ENCODE results near the gene UBC.

The UBC gene

GRCh38 chr12:124929649-124930419 is 15.4 kb upstream of the UBC start:
- Histone ChIP-seq H3K36me3 (ENCODE audit: control insufficient read depth, low read length) (peaks cover 3% of the 10 kb centered on the region; the same call in 1 of the 2 replicates), H3F3A (ENCODE audit: control insufficient read depth, insufficient read depth) (peaks cover 3% of the 10 kb centered on the region), H3K79me2 (ENCODE audit: control insufficient read depth, low read length) (no peaks in the 10 kb centered on the region), H3K27me3 (ENCODE audit: control insufficient read depth, low read length) (no peaks in the 10 kb centered on the region), H3K4me3 (ENCODE audit: low read length) (no peak overlapping the region), H3K4me1 (ENCODE audit: control insufficient read depth, low read length) (peaks cover 21% of the 10 kb centered on the region), H3K9me2 (replicated peaks; ENCODE audit: control insufficient read depth, low read length) (no peaks in the 10 kb centered on the region), H3K4me2 (ENCODE audit: low read length) (no peak overlapping the region), H4K20me1 (ENCODE audit: control insufficient read depth, insufficient read depth, low read depth, low read length) (no peaks in the 10 kb centered on the region), H3K9me3 (ENCODE audit: control insufficient read depth, insufficient read depth, low read length) (no peaks in the 10 kb centered on the region), H3K27ac (ENCODE audit: low read depth, low read length) (no peak overlapping the region)
- TF ChIP-seq EZH2phosphoT487 (IDR thresholded peaks at IDR 0.05; ENCODE audit: borderline replicate concordance, low read length) (no peak), CTCF (IDR thresholded peaks at IDR 0.05; ENCODE audit: low read depth, low read length, poor library complexity, severe bottlenecking) (no peak)

DNA sequence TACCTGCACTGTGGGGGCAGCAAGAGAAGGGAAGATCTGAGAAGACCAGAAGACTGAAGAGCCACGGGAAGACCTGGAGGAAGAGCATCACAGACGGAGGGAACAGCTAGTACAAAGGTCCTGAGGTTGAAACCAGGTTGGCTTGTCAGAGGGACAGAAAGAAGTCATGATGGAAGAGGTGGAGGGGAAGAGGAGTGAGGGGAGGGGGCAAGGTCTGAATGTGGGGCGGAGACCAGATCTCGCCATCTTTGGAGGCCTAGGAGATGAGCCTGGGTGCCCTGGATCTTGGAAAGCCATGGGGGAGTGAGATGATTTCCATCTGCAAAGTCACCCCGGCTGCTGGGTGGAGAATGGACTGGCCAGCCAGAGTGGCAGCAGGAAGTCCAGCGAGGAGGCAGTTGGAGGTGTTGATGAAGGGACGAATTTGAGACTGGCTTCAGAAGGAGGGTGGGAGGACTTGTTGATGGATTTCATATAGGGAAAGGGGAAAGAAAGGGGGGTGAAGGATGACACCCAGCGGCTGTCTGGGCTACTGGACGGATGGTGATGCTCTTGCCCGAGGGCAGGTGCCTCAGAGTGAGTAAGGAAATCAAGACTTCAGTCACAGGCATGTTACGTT is 14.6 kb upstream of the UBC start:
- peak overlapping the region; percentile 99 for H3K4me2 ChIP-seq (ENCODE audit: low read length)
- H3K4me1 ChIP-seq (ENCODE audit: control insufficient read depth, low read length): peaks cover 23% of the 10 kb centered on the region
- H3F3A ChIP-seq (ENCODE audit: control insufficient read depth, insufficient read depth): peaks cover 5% of the 10 kb centered on the region
- H3K9me2 ChIP-seq (replicated peaks; ENCODE audit: control insufficient read depth, low read length): no peaks in the 10 kb centered on the region
- H3K27ac ChIP-seq (ENCODE audit: low read depth, low read length): no peak overlapping the region
- H3K79me2 ChIP-seq (ENCODE audit: control insufficient read depth, low read length): no peaks in the 10 kb centered on the region
- no peaks in the 10 kb centered on the region for H3K9me3 ChIP-seq (ENCODE audit: control insufficient read depth, insufficient read depth, low read length)
- H4K20me1 ChIP-seq (ENCODE audit: control insufficient read depth, insufficient read depth, low read depth, low read length): no peaks in the 10 kb centered on the region
- peaks cover 3% of the 10 kb centered on the region; the same call in 1 of the 2 replicates for H3K36me3 ChIP-seq (ENCODE audit: control insufficient read depth, low read length)
- peak overlapping the region; percentile 88 for H3K4me3 ChIP-seq (ENCODE audit: low read length)
- no peaks in the 10 kb centered on the region for H3K27me3 ChIP-seq (ENCODE audit: control insufficient read depth, low read length)
- TF ChIP-seq EZH2phosphoT487 (IDR thresholded peaks at IDR 0.05; ENCODE audit: borderline replicate concordance, low read length) (no peak), CTCF (IDR thresholded peaks at IDR 0.05; ENCODE audit: low read depth, low read length, poor library complexity, severe bottlenecking) (no peak)

DNA sequence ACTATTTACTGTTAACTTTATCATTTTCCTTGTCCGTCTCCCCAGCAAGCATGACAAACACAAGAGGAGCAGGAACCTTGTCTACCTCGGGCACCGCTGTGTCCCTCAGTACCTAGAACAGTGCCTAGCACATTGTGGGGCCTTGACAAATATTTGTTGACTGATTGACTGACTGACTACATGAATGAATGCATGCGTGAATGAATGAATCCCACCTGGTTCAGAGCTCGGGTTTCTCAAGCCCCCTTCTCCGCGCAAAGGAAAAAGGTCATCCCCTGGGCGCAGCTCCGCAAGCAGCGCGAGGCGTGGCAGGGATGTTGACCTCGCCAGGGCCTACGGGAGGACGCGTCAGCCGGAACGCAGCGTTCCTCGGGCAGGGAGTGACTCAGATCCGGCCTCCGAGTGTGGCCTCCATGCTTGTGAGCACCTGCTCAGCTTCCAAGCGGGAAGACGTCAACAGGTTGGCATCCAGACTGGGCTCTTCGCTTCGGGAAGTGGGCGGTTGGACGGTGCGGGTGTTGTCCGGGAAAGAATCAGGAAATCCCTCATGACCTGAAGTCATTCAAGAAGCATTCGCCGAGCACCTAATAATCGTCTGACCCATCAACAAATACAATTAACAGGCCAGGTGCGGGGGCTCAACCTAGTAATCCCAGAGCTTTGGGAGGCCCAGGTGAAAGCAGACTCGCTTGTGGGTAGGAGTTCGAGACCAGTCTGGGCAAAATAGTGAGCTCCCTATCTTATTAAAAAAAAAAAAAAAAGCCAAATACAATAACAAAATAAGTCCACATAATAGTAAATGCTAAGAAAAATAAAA is 13.9 kb upstream of the UBC start:
- H3K36me3 ChIP-seq (ENCODE audit: control insufficient read depth, low read length): peaks cover 3% of the 10 kb centered on the region; the same call in 1 of the 2 replicates
- H4K20me1 ChIP-seq (ENCODE audit: control insufficient read depth, insufficient read depth, low read depth, low read length): no peaks in the 10 kb centered on the region
- H3K27ac ChIP-seq (ENCODE audit: low read depth, low read length): peak overlapping the region; percentile 72; the same call in 1 of the 2 replicates
- no peaks in the 10 kb centered on the region for H3K79me2 ChIP-seq (ENCODE audit: control insufficient read depth, low read length)
- no peaks in the 10 kb centered on the region for H3K9me3 ChIP-seq (ENCODE audit: control insufficient read depth, insufficient read depth, low read length)
- no peaks in the 10 kb centered on the region for H3K27me3 ChIP-seq (ENCODE audit: control insufficient read depth, low read length)
- H3K4me2 ChIP-seq (ENCODE audit: low read length): peak overlapping the region; percentile 99
- H3K4me1 ChIP-seq (ENCODE audit: control insufficient read depth, low read length): peaks cover 24% of the 10 kb centered on the region
- TF ChIP-seq CTCF (IDR thresholded peaks at IDR 0.05; ENCODE audit: low read depth, low read length, poor library complexity, severe bottlenecking) (no peak), EZH2phosphoT487 (IDR thresholded peaks at IDR 0.05; ENCODE audit: borderline replicate concordance, low read length) (no peak)
- H3F3A ChIP-seq (ENCODE audit: control insufficient read depth, insufficient read depth): peaks cover 7% of the 10 kb centered on the region
- no peaks in the 10 kb centered on the region for H3K9me2 ChIP-seq (replicated peaks; ENCODE audit: control insufficient read depth, low read length)
- peak overlapping the region; percentile 88 for H3K4me3 ChIP-seq (ENCODE audit: low read length)
